Uterus (tissue), 4 donors: ENCODE data around the gene MACROH2A2. TPM values are rescaled to one million over a fixed set of nuclear protein-coding genes. Genes with fewer than 3 reads are reported as not detected.

Experiments
- DNase-seq, 2 donors: peaks; one replicate each; pipeline ENCODE4 v3.0.0-alpha.2; 2019 to 2020
- H3K27ac ChIP-seq, 2 donors: fragments of 200-600 bp; sonication (generic); 1 replicate in 1 of 2; 2 replicates in 1 of 2; pipeline ENCODE4 v1.5.1; 2016 to 2018
- H3K27me3 ChIP-seq, 2 donors: fragments of 200-600 bp; sonication (generic); one replicate each; pipeline ENCODE4 v1.5.1; 2018 to 2019; ENCODE audit warnings: control low read depth in 1 of 2
- H3K36me3 ChIP-seq, 2 donors: fragments of 200-600 bp; sonication (generic); one replicate each; pipeline ENCODE4 v1.5.1; 2019; ENCODE audit warnings: control low read depth in 1 of 2
- H3K4me1 ChIP-seq, 2 donors: fragments of 200-600 bp; sonication (generic); one replicate each; pipeline ENCODE4 v1.5.1; 2018 to 2019; ENCODE audit warnings: control low read depth in 1 of 2
- H3K4me3 ChIP-seq, 2 donors: fragments of 200-600 bp; sonication (generic); 1 replicate in 1 of 2; 2 replicates in 1 of 2; pipeline ENCODE4 v1.5.1; 2018 to 2019; ENCODE audit warnings: mild to moderate bottlenecking in 1 of 2
- H3K9me3 ChIP-seq, 2 donors: fragments of 200-600 bp; sonication (generic); one replicate each; pipeline ENCODE4 v1.5.1; 2019; ENCODE audit warnings: control low read depth in 1 of 2
- CTCF ChIP-seq, 4 experiments: fragments of 200-600 bp in 2 of 4; fragments of 450-650 bp in 2 of 4; sonication (generic) in 2 of 4; IDR thresholded peaks; one replicate each; pipeline ENCODE4 v1.5.1; 2016 to 2019; ENCODE audit warnings: antibody characterized with exemption in 4 of 4, mild to moderate bottlenecking in 2 of 4, moderate library complexity in 1 of 4
- POLR2A ChIP-seq, 2 donors: fragments of 450-650 bp; IDR thresholded peaks; one replicate each; pipeline ENCODE4 v1.6.1; 2016; ENCODE audit warnings: antibody characterized with exemption in 2 of 2, mild to moderate bottlenecking in 1 of 2, moderate library complexity in 1 of 2
- intact Hi-C: fragments of 100-400 bp; cut with DNase I; formaldehyde crosslinking; loops from one replicate; pipeline ENCODE4 v1.15.1; 2023; ENCODE audit warnings: low total_unique reads
- total RNA-seq, 4 donors: library from RNA; depleted of rRNA in 3 of 4; stranded (reverse); fragments of >200 nt in 3 of 4; gene quantifications; one replicate each; pipeline versions ENCODE4 v1.1.0 to v1.2.4, GENCODE V29; 2014 to 2023
- donor health status: DM: yes; HTN: yes; CAD: no.

MACROH2A2 gene
- total RNA-seq, 4 donors from 2014 or later, result 1.8 to 35.0 (median 9.4) TPM

GRCh38 chr10:70137927-70138883, 85.6 kb downstream of the MACROH2A2 start:
- H3K4me3 ChIP-seq, result no peak overlapping the region
- no peak overlapping the region for H3K27ac ChIP-seq
- H3K27me3 ChIP-seq, result no peaks in the 10 kb centered on the region
- peak in 1 of 2 donors; percentile 10 for DNase-seq
- peaks cover 0 to 3% of the 10 kb centered on the region in 2 donors for H3K4me1 ChIP-seq
- H3K9me3 ChIP-seq, result no peaks in the 10 kb centered on the region
- no peaks in the 10 kb centered on the region for H3K36me3 ChIP-seq
- intact Hi-C loops, result no loop called here
- TF ChIP-seq CTCF (IDR thresholded peaks at IDR 0.05) (no peak), POLR2A (IDR thresholded peaks at IDR 0.05) (no peak)

GRCh38 chr10:70139151-70139996, 86.7 kb downstream of the MACROH2A2 start:
- H3K9me3 ChIP-seq, result no peaks in the 10 kb centered on the region
- no peaks in the 10 kb centered on the region for H3K27me3 ChIP-seq
- TF ChIP-seq CTCF (IDR thresholded peaks at IDR 0.05), result no peak
- no peak for TF ChIP-seq POLR2A (IDR thresholded peaks at IDR 0.05)
- H3K4me3 ChIP-seq, result no peak overlapping the region
- H3K36me3 ChIP-seq, result no peaks in the 10 kb centered on the region
- intact Hi-C loops, result no loop called here
- H3K27ac ChIP-seq, result no peak overlapping the region
- no peaks in the 10 kb centered on the region for H3K4me1 ChIP-seq
- DNase-seq, result no peak

GRCh38 chr10:70139997-70140250, 87.3 kb downstream of the MACROH2A2 start:
- Histone ChIP-seq H3K9me3 (no peaks in the 10 kb centered on the region), H3K27ac (no peak overlapping the region), H3K36me3 (no peaks in the 10 kb centered on the region), H3K4me1 (no peaks in the 10 kb centered on the region), H3K27me3 (no peaks in the 10 kb centered on the region), H3K4me3 (no peak overlapping the region)
- DNase-seq, result no peak
- no peak for TF ChIP-seq CTCF (IDR thresholded peaks at IDR 0.05)
- TF ChIP-seq POLR2A (IDR thresholded peaks at IDR 0.05), result no peak
- intact Hi-C loops, result no loop called here

GRCh38 chr10:70140297-70140696, 87.7 kb downstream of the MACROH2A2 start:
- H3K4me3 ChIP-seq, result no peak overlapping the region
- no peaks in the 10 kb centered on the region for H3K36me3 ChIP-seq
- DNase-seq, result no peak
- no peaks in the 10 kb centered on the region for H3K9me3 ChIP-seq
- H3K27me3 ChIP-seq, result no peaks in the 10 kb centered on the region
- TF ChIP-seq CTCF (IDR thresholded peaks at IDR 0.05) (no peak), POLR2A (IDR thresholded peaks at IDR 0.05) (no peak)
- H3K4me1 ChIP-seq, result no peaks in the 10 kb centered on the region
- intact Hi-C loops, result no loop called here
- H3K27ac ChIP-seq, result no peak overlapping the region

- no peak for DNase-seq
- H3K27ac ChIP-seq, result no peak overlapping the region
- intact Hi-C loops, result no loop called here
Observed at GRCh38 chr10:70142555-70142954, 89.9 kb downstream of the MACROH2A2 start.

More at GRCh38 chr10:70142555-70142954, 89.9 kb downstream of the MACROH2A2 start:
- H3K27me3 ChIP-seq, result no peaks in the 10 kb centered on the region
- H3K36me3 ChIP-seq, result no peaks in the 10 kb centered on the region
- H3K9me3 ChIP-seq, result no peaks in the 10 kb centered on the region
- H3K4me1 ChIP-seq, result no peaks in the 10 kb centered on the region
- H3K4me3 ChIP-seq, result no peak overlapping the region
- TF ChIP-seq POLR2A (IDR thresholded peaks at IDR 0.05), result no peak
- no peak for TF ChIP-seq CTCF (IDR thresholded peaks at IDR 0.05)
